H1 (cell line): ENCODE results near the gene TSPEAR. TPM values are rescaled to one million over a fixed set of nuclear protein-coding genes. Genes with fewer than 3 reads are reported as not detected.

Experiments used
- CBX8 ChIP-seq: fragments of 300-800, 300-1000 bp; sonication (generic); IDR thresholded peaks from 2 replicates; pipeline ENCODE4 v1.7.1; 2016; ENCODE audit warnings: low read depth, low read length, borderline replicate concordance
- CEBPB ChIP-seq: IDR thresholded peaks from 2 replicates; pipeline ENCODE4 v1.6.1; 2012; ENCODE audit warnings: low read depth, low read length
- EGR1 ChIP-seq: IDR thresholded peaks from 2 replicates; pipeline ENCODE4 v1.6.1; 2011; ENCODE audit warnings: low read depth, low read length, borderline replicate concordance
- FOSL1 ChIP-seq: IDR thresholded peaks from 2 replicates; pipeline ENCODE4 v1.6.1; 2011; ENCODE audit warnings: mild to moderate bottlenecking, low read depth, low read length, moderate library complexity; ENCODE audit not compliant: insufficient read depth
- KDM4A ChIP-seq: IDR thresholded peaks from one replicate; pipeline ENCODE4 v1.7.1; 2012; ENCODE audit warnings: low read depth, mild to moderate bottlenecking, moderate library complexity, low read length, inconsistent platforms; ENCODE audit not compliant: severe bottlenecking
- SIX5 ChIP-seq: IDR thresholded peaks from 2 replicates; pipeline ENCODE4 v1.6.1; 2011; ENCODE audit warnings: mild to moderate bottlenecking, low read depth, low read length
- polyA plus RNA-seq, 7 experiments: library from polyadenylated mRNA; depleted of rRNA in 3 of 7; stranded (reverse) in 5 of 7; unstranded in 2 of 7; fragments of >200 nt in 5 of 7; fragments of 200-250 nt in 2 of 7; gene quantifications; 1 replicate in 5 of 7; 2 replicates in 1 of 7; 4 replicates in 1 of 7; pipeline versions ENCODE4 v1.2.1 to v1.2.3, GENCODE V29; 2011 to 2013; ENCODE audit warnings: missing spikeins in 2 of 7, mixed read lengths in 2 of 7
- total RNA-seq: library from RNA; stranded (reverse); fragmentation: NEBNext Ultra II Directional; extraction: Animal tissue kit (Norgen Biotek cat#: 25700); gene quantifications from 2 replicates; pipeline ENCODE4 v1.2.1, GENCODE V29; 2021

Gene TSPEAR
- total and polyA plus RNA-seq, 2 of the 8 experiments (the other 6 are each of a cell fraction or from before 2014, with no cell fraction given) = 0.58 to 0.89 TPM

- TF ChIP-seq CEBPB (no peak), FOSL1 (no peak), CBX8 (no peak), EGR1 (no peak), SIX5 (no peak), KDM4A (no peak)
- TF ChIP-seq, all 59 proteins: peak for 0
Observed at GRCh38 chr21:44751799-44752636, 40.6 kb upstream of the TSPEAR start (continued).
